GM19324 (cell line): ENCODE data around the gene TTBK1.

ENCODE experiments used
- ATAC-seq: cut with Tn5 transposase; IDR thresholded peaks from one replicate; pipeline ENCODE4 v1.9.1; 2021; ENCODE audit warnings: mild to moderate bottlenecking, moderate library complexity; ENCODE audit not compliant: unreplicated experiment, low FRiP score

TTBK1 gene

GRCh38 chr6:43269273-43270007 lies 26.2 kb downstream of the TTBK1 start:
- no peak for ATAC-seq

GRCh38 chr6:43271103-43271815 lies 28.0 kb downstream of the TTBK1 start:
- ATAC-seq, result no peak

GRCh38 chr6:43271944-43272343 lies 28.7 kb downstream of the TTBK1 start:
- no peak for ATAC-seq

GRCh38 chr6:43273707-43274106 lies 30.4 kb downstream of the TTBK1 start:
- no peak for ATAC-seq

- ATAC-seq, result no peak
These were observed 31.0 kb downstream of the TTBK1 start for GRCh38 chr6:43274127-43274915.

- ATAC-seq, result no peak
These were observed 31.8 kb downstream of the TTBK1 start for GRCh38 chr6:43274916-43275597.

- no peak for ATAC-seq
These were observed 32.7 kb downstream of the TTBK1 start for GRCh38 chr6:43275801-43276576.

GRCh38 chr6:43276577-43277305 lies 33.5 kb downstream of the TTBK1 start:
- no peak for ATAC-seq

- no peak for ATAC-seq
These were observed 34.0 kb downstream of the TTBK1 start for GRCh38 chr6:43277306-43277642.

GRCh38 chr6:43277643-43278523 lies 34.6 kb downstream of the TTBK1 start:
- no peak for ATAC-seq

GRCh38 chr6:43278524-43279078 lies 35.3 kb downstream of the TTBK1 start:
- ATAC-seq, result no peak

GRCh38 chr6:43280234-43280633 lies 37.0 kb downstream of the TTBK1 start:
- ATAC-seq, result no peak

GRCh38 chr6:43282060-43282459 lies 38.8 kb downstream of the TTBK1 start:
- no peak for ATAC-seq

- ATAC-seq, result no peak
These were observed 39.6 kb downstream of the TTBK1 start for GRCh38 chr6:43282636-43283513.

- ATAC-seq, result no peak
These were observed 40.2 kb downstream of the TTBK1 start for GRCh38 chr6:43283514-43283901.

GRCh38 chr6:43283905-43284304 lies 40.6 kb downstream of the TTBK1 start:
- ATAC-seq, result no peak
